ENCODE measurements around the gene SEPTIN12.

GRCh38 chr16:4820652-4821051 lies 32.5 kb upstream of the SEPTIN12 start:
- TF ChIP-seq CTCF (IDR thresholded peaks at IDR 0.05) = no peak
- TF ChIP-seq POLR2A (IDR thresholded peaks at IDR 0.05) = no peak
